ENCODE measurements around the gene PKD2L2. TPM values are rescaled to one million over a fixed set of nuclear protein-coding genes. Genes with fewer than 3 reads are reported as not detected.

Gene PKD2L2
- polyA plus RNA-seq, 2 of the 4 experiments (the other 2 are of a cell fraction): 0.04 to 0.05 TPM

DNA sequence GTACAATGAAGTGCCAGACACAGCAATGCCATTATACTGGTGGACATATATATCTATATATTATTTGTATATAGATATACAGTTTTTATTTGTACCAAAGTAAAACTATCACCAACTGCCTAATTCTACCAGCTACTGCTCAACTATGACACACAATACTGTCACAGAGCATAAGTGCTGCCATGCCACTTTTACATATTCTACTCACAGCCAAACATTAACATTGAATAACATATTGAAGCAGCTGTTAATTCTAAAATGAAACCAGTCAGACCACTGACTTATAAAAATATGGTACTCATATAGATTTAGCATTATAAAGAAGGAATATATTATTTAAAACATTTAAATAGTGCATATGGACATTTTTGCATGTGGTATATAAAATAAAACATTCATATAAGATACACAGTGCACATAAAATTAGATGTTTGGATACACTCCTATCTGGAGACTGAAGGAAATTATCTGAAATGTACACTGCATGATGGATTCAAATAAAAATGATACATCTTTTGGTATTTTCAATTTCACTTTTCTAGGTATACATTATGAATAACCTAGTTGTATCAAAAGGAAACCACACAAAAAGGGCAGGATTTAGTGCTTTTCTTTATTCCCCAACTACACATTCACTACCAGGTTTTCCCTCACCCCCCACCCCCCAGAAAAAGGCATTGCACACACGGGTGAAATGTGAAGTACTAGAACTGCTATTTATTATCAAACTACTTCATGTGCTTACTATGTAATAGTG, 48.9 kb downstream of the PKD2L2 start:
- ATAC-seq: no peak
- Histone ChIP-seq H3K4me3 (no peak overlapping the region), H3K4me1 (no peaks in the 10 kb centered on the region), H3K4me2 (no peak overlapping the region), H3K27ac (no peak overlapping the region), H3K9me3 (no peaks in the 10 kb centered on the region)
- CTCF ChIA-PET: interaction anchor here (0.6 to 1.7 kb wide), 4 partner anchors 9 to 226 kb away, joined by 3 to 5 read pairs (median 4); no protein-coding TSS in a partner anchor
- FAIRE-seq: no peak
- TF ChIP-seq, protein P1, sequence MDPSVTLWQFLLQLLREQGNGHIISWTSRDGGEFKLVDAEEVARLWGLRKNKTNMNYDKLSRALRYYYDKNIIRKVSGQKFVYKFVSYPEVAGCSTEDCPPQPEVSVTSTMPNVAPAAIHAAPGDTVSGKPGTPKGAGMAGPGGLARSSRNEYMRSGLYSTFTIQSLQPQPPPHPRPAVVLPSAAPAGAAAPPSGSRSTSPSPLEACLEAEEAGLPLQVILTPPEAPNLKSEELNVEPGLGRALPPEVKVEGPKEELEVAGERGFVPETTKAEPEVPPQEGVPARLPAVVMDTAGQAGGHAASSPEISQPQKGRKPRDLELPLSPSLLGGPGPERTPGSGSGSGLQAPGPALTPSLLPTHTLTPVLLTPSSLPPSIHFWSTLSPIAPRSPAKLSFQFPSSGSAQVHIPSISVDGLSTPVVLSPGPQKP (IDR thresholded peaks at IDR 0.05; ENCODE audit: low read depth, low read length): no peak
- TF ChIP-seq EHF (CRISPR knock-in tag; IDR thresholded peaks at IDR 0.05): no peak
- TF ChIP-seq FOSB (CRISPR knock-in tag; IDR thresholded peaks at IDR 0.05): no peak
- no peak for TF ChIP-seq RAD21 (conservative IDR thresholded peaks at IDR 0.05 in 1 of 2, IDR thresholded peaks at IDR 0.05 in 1 of 2)
- TF ChIP-seq FOXS1 (CRISPR knock-in tag; IDR thresholded peaks at IDR 0.05): no peak
- TF ChIP-seq MAZ (IDR thresholded peaks at IDR 0.05; ENCODE audit: borderline replicate concordance, low read depth, low read length): no peak
- TF ChIP-seq, protein P2, sequence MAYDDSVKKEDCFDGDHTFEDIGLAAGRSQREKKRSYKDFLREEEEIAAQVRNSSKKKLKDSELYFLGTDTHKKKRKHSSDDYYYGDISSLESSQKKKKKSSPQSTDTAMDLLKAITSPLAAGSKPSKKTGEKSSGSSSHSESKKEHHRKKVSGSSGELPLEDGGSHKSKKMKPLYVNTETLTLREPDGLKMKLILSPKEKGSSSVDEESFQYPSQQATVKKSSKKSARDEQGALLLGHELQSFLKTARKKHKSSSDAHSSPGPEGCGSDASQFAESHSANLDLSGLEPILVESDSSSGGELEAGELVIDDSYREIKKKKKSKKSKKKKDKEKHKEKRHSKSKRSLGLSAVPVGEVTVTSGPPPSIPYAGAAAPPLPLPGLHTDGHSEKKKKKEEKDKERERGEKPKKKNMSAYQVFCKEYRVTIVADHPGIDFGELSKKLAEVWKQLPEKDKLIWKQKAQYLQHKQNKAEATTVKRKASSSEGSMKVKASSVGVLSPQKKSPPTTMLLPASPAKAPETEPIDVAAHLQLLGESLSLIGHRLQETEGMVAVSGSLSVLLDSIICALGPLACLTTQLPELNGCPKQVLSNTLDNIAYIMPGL (CRISPR knock-in tag; IDR thresholded peaks at IDR 0.05; ENCODE audit: borderline replicate concordance): no peak
- no peak for TF ChIP-seq CHD4 (IDR thresholded peaks at IDR 0.05; ENCODE audit: borderline replicate concordance)
- no peak for TF ChIP-seq GATA3 (IDR thresholded peaks at IDR 0.05; ENCODE audit: borderline replicate concordance)
- no peak for TF ChIP-seq RFX5 (IDR thresholded peaks at IDR 0.05)
- 82% methylated on average over 1 of the region's 1 CpG for WGBS (ENCODE audit: missing lambda C conversion rate)
- DNase-seq (ENCODE audit: low read depth in 1 of 2, low spot score in 1 of 2): no peak
- POLR2A ChIA-PET: no interaction called here

DNA sequence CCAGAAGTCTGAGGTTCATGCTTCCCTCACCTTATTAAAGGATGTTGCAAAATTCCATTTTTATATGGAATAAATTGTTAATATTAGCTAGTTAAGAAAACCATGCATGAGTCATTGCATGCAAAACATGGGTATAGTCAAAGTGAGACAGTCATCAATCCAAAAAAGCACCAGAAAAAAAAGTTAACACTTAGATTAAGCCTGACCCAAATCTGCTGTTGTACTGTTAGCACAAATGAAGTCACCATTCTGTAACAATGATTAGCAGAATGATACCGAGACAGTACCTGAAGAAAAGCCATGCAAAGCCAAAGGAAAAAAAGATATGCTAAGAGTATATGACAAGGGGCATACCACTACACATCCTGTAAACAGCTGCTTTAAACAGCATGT, 49.5 kb downstream of the PKD2L2 start:
- no peak for FAIRE-seq

More for the DNA sequence above, 49.5 kb downstream of the PKD2L2 start:
- Histone ChIP-seq H3K27ac (no peak overlapping the region), H3K9me3 (no peaks in the 10 kb centered on the region), H3K4me1 (no peaks in the 10 kb centered on the region), H3K4me2 (no peak overlapping the region), H3K4me3 (no peak overlapping the region)
- no peak for DNase-seq (ENCODE audit: low read depth in 1 of 2, low spot score in 1 of 2)
- CTCF ChIA-PET: interaction anchor here (0.8 to 1.7 kb wide), 2 partner anchors 8 to 11 kb away, joined by 4 read pairs; no protein-coding TSS in a partner anchor
- no peak for ATAC-seq
- 77% methylated on average over 1 of the region's 1 CpG for WGBS (ENCODE audit: missing lambda C conversion rate)
- no peak for TF ChIP-seq NR3C1 (IDR thresholded peaks at IDR 0.05)
- TF ChIP-seq, protein P3, sequence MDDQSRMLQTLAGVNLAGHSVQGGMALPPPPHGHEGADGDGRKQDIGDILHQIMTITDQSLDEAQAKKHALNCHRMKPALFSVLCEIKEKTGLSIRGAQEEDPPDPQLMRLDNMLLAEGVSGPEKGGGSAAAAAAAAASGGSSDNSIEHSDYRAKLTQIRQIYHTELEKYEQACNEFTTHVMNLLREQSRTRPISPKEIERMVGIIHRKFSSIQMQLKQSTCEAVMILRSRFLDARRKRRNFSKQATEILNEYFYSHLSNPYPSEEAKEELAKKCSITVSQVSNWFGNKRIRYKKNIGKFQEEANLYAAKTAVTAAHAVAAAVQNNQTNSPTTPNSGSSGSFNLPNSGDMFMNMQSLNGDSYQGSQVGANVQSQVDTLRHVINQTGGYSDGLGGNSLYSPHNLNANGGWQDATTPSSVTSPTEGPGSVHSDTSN (IDR thresholded peaks at IDR 0.05): no peak
- TF ChIP-seq RARB (CRISPR knock-in tag; IDR thresholded peaks at IDR 0.05): no peak
- TF ChIP-seq, protein P4, sequence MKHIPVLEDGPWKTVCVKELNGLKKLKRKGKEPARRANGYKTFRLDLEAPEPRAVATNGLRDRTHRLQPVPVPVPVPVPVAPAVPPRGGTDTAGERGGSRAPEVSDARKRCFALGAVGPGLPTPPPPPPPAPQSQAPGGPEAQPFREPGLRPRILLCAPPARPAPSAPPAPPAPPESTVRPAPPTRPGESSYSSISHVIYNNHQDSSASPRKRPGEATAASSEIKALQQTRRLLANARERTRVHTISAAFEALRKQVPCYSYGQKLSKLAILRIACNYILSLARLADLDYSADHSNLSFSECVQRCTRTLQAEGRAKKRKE (CRISPR knock-in tag; IDR thresholded peaks at IDR 0.05; ENCODE audit: low read depth): no peak
- no peak for TF ChIP-seq SREBF2 (IDR thresholded peaks at IDR 0.05)
- no peak for TF ChIP-seq NPAS2 (CRISPR knock-in tag; IDR thresholded peaks at IDR 0.05; ENCODE audit: borderline replicate concordance)
- TF ChIP-seq, protein P2 (CRISPR knock-in tag; IDR thresholded peaks at IDR 0.05; ENCODE audit: borderline replicate concordance): no peak
- TF ChIP-seq BHLHE40 (IDR thresholded peaks at IDR 0.05; ENCODE audit: low read depth, low read length): no peak
- TF ChIP-seq KDM1A (IDR thresholded peaks at IDR 0.05; ENCODE audit: low read depth): no peak
- TF ChIP-seq FOSB (CRISPR knock-in tag; IDR thresholded peaks at IDR 0.05): no peak
- TF ChIP-seq CBX2 (IDR thresholded peaks at IDR 0.05; ENCODE audit: borderline replicate concordance, low read depth): no peak
- TF ChIP-seq CEBPB (IDR thresholded peaks at IDR 0.05): no peak
- TF ChIP-seq, protein P5, sequence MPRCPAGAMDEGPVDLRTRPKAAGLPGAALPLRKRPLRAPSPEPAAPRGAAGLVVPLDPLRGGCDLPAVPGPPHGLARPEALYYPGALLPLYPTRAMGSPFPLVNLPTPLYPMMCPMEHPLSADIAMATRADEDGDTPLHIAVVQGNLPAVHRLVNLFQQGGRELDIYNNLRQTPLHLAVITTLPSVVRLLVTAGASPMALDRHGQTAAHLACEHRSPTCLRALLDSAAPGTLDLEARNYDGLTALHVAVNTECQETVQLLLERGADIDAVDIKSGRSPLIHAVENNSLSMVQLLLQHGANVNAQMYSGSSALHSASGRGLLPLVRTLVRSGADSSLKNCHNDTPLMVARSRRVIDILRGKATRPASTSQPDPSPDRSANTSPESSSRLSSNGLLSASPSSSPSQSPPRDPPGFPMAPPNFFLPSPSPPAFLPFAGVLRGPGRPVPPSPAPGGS (IDR thresholded peaks at IDR 0.05): no peak
- no peak for TF ChIP-seq NFE2L2 (conservative IDR thresholded peaks at IDR 0.05; ENCODE audit: low read length)
- no peak for TF ChIP-seq MAFK (IDR thresholded peaks at IDR 0.05; ENCODE audit: partially characterized antibody)
- no peak for TF ChIP-seq JUN (IDR thresholded peaks at IDR 0.05)
- POLR2A ChIA-PET: no interaction called here

All from A549 (cell line).